ENCODE data around the gene RARRES2.

Gene RARRES2

GRCh38 chr7:150365673-150366398 is 24.4 kb upstream of the RARRES2 start:
- H2AFZ ChIP-seq (ENCODE audit: low read depth) = peak overlapping the region; percentile 14; the same call in 1 of the 2 replicates
- no peaks in the 10 kb centered on the region for H4K20me1 ChIP-seq (ENCODE audit: insufficient read depth)
- H3K4me1 ChIP-seq (ENCODE audit: low read depth, poor library complexity, severe bottlenecking) = peaks cover 40% of the 10 kb centered on the region
- H3K27ac ChIP-seq = peak overlapping the region; percentile 47
- peak overlapping the region; percentile 17; the same call in 1 of the 2 replicates for H3K4me2 ChIP-seq
- peak overlapping the region; percentile 17; the same call in 1 of the 2 replicates for H3K9ac ChIP-seq
- no peak for TF ChIP-seq CTCF (conservative IDR thresholded peaks at IDR 0.05; ENCODE audit: low read depth, low read length)
- H3K79me2 ChIP-seq (ENCODE audit: insufficient read depth, low read depth) = peaks cover 24% of the 10 kb centered on the region
- no peaks in the 10 kb centered on the region for H3K27me3 ChIP-seq (ENCODE audit: insufficient read depth, low read depth)
- peaks cover 4% of the 10 kb centered on the region; the same call in 1 of the 2 replicates for H3K36me3 ChIP-seq (ENCODE audit: insufficient read depth)
- H3K4me3 ChIP-seq (IDR thresholded peaks at IDR 0.05; ENCODE audit: insufficient read depth, low read depth, low read length) = no peak overlapping the region

GRCh38 chr7:150365194-150365593 is 23.8 kb upstream of the RARRES2 start:
- no peak overlapping the region for H3K4me3 ChIP-seq (IDR thresholded peaks at IDR 0.05; ENCODE audit: insufficient read depth, low read depth, low read length)
- no peak overlapping the region for H3K4me2 ChIP-seq
- no peak for TF ChIP-seq CTCF (conservative IDR thresholded peaks at IDR 0.05; ENCODE audit: low read depth, low read length)
- H3K9ac ChIP-seq = no peak overlapping the region
- peaks cover 18% of the 10 kb centered on the region for H3K79me2 ChIP-seq (ENCODE audit: insufficient read depth, low read depth)
- H3K27ac ChIP-seq = no peak overlapping the region
- H2AFZ ChIP-seq (ENCODE audit: low read depth) = no peak overlapping the region
- peaks cover 40% of the 10 kb centered on the region for H3K4me1 ChIP-seq (ENCODE audit: low read depth, poor library complexity, severe bottlenecking)
- no peaks in the 10 kb centered on the region for H3K27me3 ChIP-seq (ENCODE audit: insufficient read depth, low read depth)
- no peaks in the 10 kb centered on the region for H3K36me3 ChIP-seq (ENCODE audit: insufficient read depth)
- no peaks in the 10 kb centered on the region for H4K20me1 ChIP-seq (ENCODE audit: insufficient read depth)

DNA sequence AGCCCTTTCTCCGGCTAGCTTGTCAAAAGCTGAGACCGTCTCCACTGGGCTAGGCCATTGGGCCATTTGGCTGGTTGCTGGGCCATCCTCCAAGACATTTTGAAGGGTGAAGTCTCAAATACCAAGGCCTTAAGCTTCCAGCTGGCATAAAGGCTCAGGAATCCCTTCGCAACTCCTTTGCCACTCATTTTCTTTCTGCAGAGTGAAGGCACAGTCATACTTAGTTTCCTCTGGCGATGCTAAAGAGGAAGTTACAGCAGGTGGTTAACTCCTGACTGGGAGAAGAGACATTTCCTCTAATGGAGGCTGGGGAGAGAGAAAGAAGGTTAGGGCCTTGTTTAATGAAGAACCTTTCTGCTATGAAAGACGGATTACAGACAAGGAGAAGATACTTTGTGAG is 22.4 kb upstream of the RARRES2 start:
- Histone ChIP-seq H3K9ac (no peak overlapping the region), H3K27ac (no peak overlapping the region), H2AFZ (ENCODE audit: low read depth) (no peak overlapping the region), H3K79me2 (ENCODE audit: insufficient read depth, low read depth) (peaks cover 4% of the 10 kb centered on the region), H3K4me2 (no peak overlapping the region), H3K27me3 (ENCODE audit: insufficient read depth, low read depth) (no peaks in the 10 kb centered on the region), H4K20me1 (ENCODE audit: insufficient read depth) (no peaks in the 10 kb centered on the region), H3K36me3 (ENCODE audit: insufficient read depth) (no peaks in the 10 kb centered on the region), H3K4me1 (ENCODE audit: low read depth, poor library complexity, severe bottlenecking) (peaks cover 49% of the 10 kb centered on the region), H3K4me3 (IDR thresholded peaks at IDR 0.05; ENCODE audit: insufficient read depth, low read depth, low read length) (no peak overlapping the region)
- TF ChIP-seq CTCF (conservative IDR thresholded peaks at IDR 0.05; ENCODE audit: low read depth, low read length) = no peak

- Histone ChIP-seq H3K4me3 (IDR thresholded peaks at IDR 0.05; ENCODE audit: insufficient read depth, low read depth, low read length) (no peak overlapping the region), H3K9ac (no peak overlapping the region), H3K27me3 (ENCODE audit: insufficient read depth, low read depth) (no peaks in the 10 kb centered on the region), H3K4me1 (ENCODE audit: low read depth, poor library complexity, severe bottlenecking) (peaks cover 54% of the 10 kb centered on the region), H3K36me3 (ENCODE audit: insufficient read depth) (no peaks in the 10 kb centered on the region), H4K20me1 (ENCODE audit: insufficient read depth) (no peaks in the 10 kb centered on the region), H3K4me2 (no peak overlapping the region), H2AFZ (ENCODE audit: low read depth) (no peak overlapping the region), H3K79me2 (ENCODE audit: insufficient read depth, low read depth) (no peaks in the 10 kb centered on the region), H3K27ac (no peak overlapping the region)
- TF ChIP-seq CTCF (conservative IDR thresholded peaks at IDR 0.05; ENCODE audit: low read depth, low read length) = no peak
Measured at GRCh38 chr7:150363370-150363769, 21.9 kb upstream of the RARRES2 start.

Measured in KMS-11 (cell line).